22Rv1 (cell line): ENCODE data around the gene ADAMTS18.
A peak's percentile ranks its signal among the peaks of the same experiment; 100 is the strongest.

Experiments
- H3K27ac ChIP-seq: fragments of 450-650 bp; 2 replicates; pipeline ENCODE4 v1.5.1; 2017
- CTCF ChIP-seq: fragments of 450-650 bp; IDR thresholded peaks from 2 replicates; pipeline ENCODE4 v1.5.1; 2017; ENCODE audit warnings: mild to moderate bottlenecking
- ZFX ChIP-seq: fragments of 450-650 bp; IDR thresholded peaks from 2 replicates; pipeline ENCODE4 v1.6.1; 2017; ENCODE audit warnings: antibody characterized with exemption, borderline replicate concordance

ADAMTS18 gene

GRCh38 chr16:77444147-77444460, 9.3 kb upstream of the ADAMTS18 start:
- TF ChIP-seq ZFX (no peak), CTCF (no peak)
- no peak overlapping the region for H3K27ac ChIP-seq

GRCh38 chr16:77443357-77444146, 8.7 kb upstream of the ADAMTS18 start:
- TF ChIP-seq CTCF (no peak), ZFX (no peak)
- no peak overlapping the region for H3K27ac ChIP-seq

- no peak overlapping the region for H3K27ac ChIP-seq
- TF ChIP-seq ZFX (no peak), CTCF (no peak)
Observed at GRCh38 chr16:77442078-77442477, 7.2 kb upstream of the ADAMTS18 start.

GRCh38 chr16:77439106-77439505, 4.3 kb upstream of the ADAMTS18 start:
- no peak overlapping the region for H3K27ac ChIP-seq
- TF ChIP-seq ZFX (no peak), CTCF (no peak)

GRCh38 chr16:77437859-77438258, 3.0 kb upstream of the ADAMTS18 start:
- no peak overlapping the region for H3K27ac ChIP-seq
- peak; percentile 38 for TF ChIP-seq CTCF
- TF ChIP-seq ZFX = no peak

- H3K27ac ChIP-seq = no peak overlapping the region
- TF ChIP-seq ZFX (no peak), CTCF (no peak)
Observed at GRCh38 chr16:77435272-77435820, 512 bp upstream of the ADAMTS18 start.

- H3K27ac ChIP-seq = no peak overlapping the region
Observed at GRCh38 chr16:77434022-77434529, 758 bp downstream of the ADAMTS18 start.

More at GRCh38 chr16:77434022-77434529, 758 bp downstream of the ADAMTS18 start:
- TF ChIP-seq ZFX (no peak), CTCF (no peak)
